Loucy (cell line): ENCODE measurements around the gene PPARGC1A.

Experiments
- H2AFZ ChIP-seq: fragments of 200-600 bp; sonication (generic); 2 replicates; pipeline ENCODE4 v1.6.0; 2016; ENCODE audit warnings: antibody characterized with exemption, mild to moderate bottlenecking, low read length, moderate library complexity
- H3F3A ChIP-seq: fragments of 200-600 bp; 2 replicates; pipeline ENCODE4 v1.6.0; 2016; ENCODE audit warnings: antibody characterized with exemption, low read depth, mild to moderate bottlenecking
- H3K27me3 ChIP-seq: fragments of 200-600 bp; sonication (generic); 2 replicates; pipeline ENCODE4 v1.6.1; 2014; ENCODE audit warnings: low read length, mild to moderate bottlenecking; ENCODE audit not compliant: insufficient read depth, poor library complexity, severe bottlenecking
- H3K36me3 ChIP-seq: fragments of 200-600 bp; sonication (generic); 2 replicates; pipeline ENCODE4 v1.6.1; 2016; ENCODE audit warnings: low read length; ENCODE audit not compliant: insufficient read depth
- H3K4me1 ChIP-seq: fragments of 200-600 bp; sonication (generic); 2 replicates; pipeline ENCODE4 v1.5.1; 2014; ENCODE audit warnings: low read length, mild to moderate bottlenecking; ENCODE audit not compliant: insufficient read depth, poor library complexity, severe bottlenecking
- H3K4me2 ChIP-seq: fragments of 200-600 bp; sonication (generic); 2 replicates; pipeline ENCODE4 v1.6.0; 2014; ENCODE audit warnings: antibody characterized with exemption, low read length, low read depth, mild to moderate bottlenecking; ENCODE audit not compliant: poor library complexity, severe bottlenecking
- H3K4me3 ChIP-seq: fragments of 200-600 bp; sonication (generic); 2 replicates; pipeline ENCODE4 v1.5.1; 2014; ENCODE audit warnings: low read length, mild to moderate bottlenecking, mixed read lengths; ENCODE audit not compliant: poor library complexity, severe bottlenecking
- H3K79me2 ChIP-seq: fragments of 200-600 bp; sonication (generic); 2 replicates; pipeline ENCODE4 v1.6.1; 2014; ENCODE audit warnings: low read length; ENCODE audit not compliant: insufficient read depth
- H3K9ac ChIP-seq: fragments of 200-600 bp; sonication (generic); 2 replicates; pipeline ENCODE4 v1.6.0; 2014; ENCODE audit warnings: mild to moderate bottlenecking, low read depth, low read length, moderate library complexity; ENCODE audit not compliant: poor library complexity, severe bottlenecking
- H3K9me2 ChIP-seq: fragments of 200-600 bp; sonication (generic); replicated peaks from 2 replicates; pipeline ENCODE4 v1.6.1; 2016; ENCODE audit warnings: low read depth, low read length, mixed read lengths
- H3K9me3 ChIP-seq: fragments of 200-600 bp; sonication (generic); 2 replicates; pipeline ENCODE4 v1.6.1; 2014; ENCODE audit warnings: mild to moderate bottlenecking, antibody characterized with exemption, low read length, low read depth; ENCODE audit not compliant: insufficient read depth
- H4K20me1 ChIP-seq: fragments of 200-600 bp; sonication (generic); 2 replicates; pipeline ENCODE4 v1.6.0; 2014; ENCODE audit warnings: antibody characterized with exemption, low read length, mild to moderate bottlenecking; ENCODE audit not compliant: insufficient read depth, poor library complexity, severe bottlenecking
- EZH2phosphoT487 ChIP-seq: fragments of 200-600 bp; IDR thresholded peaks from 2 replicates; pipeline ENCODE4 v1.6.1; 2018; ENCODE audit warnings: antibody characterized with exemption, mild to moderate bottlenecking, moderate library complexity, borderline replicate concordance
- TF ChIP-seq, protein P1 (sequence below): fragments of 200-600 bp; sonication (generic); conservative IDR thresholded peaks from 2 replicates; pipeline ENCODE4 v1.5.1; 2014; ENCODE audit warnings: mild to moderate bottlenecking, antibody characterized with exemption, low read length

Gene PPARGC1A

DNA sequence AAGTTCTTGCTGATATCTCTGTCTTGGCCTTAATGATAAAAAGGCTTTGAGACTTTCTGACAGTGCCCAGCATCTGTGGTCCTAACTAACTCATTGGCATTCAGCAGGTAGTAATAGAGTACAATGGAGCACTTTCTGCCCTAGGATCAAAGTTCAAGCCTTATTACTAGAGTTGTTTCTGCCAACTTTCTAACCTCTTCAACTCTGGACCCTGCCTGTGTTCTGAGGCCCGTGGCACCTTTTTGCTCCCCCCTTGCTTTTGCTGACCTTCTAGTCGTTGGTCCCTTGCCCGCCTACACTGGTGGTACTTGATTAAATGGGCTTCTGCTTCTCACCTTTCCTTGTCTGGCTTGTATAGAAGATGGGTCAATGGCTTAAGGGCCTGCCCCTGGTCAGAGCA, 126.3 kb downstream of the PPARGC1A start:
- Histone ChIP-seq H3F3A (no peaks in the 10 kb centered on the region), H3K9me2 (no peaks in the 10 kb centered on the region), H3K4me3 (no peak overlapping the region), H4K20me1 (no peaks in the 10 kb centered on the region), H2AFZ (no peak overlapping the region), H3K9ac (no peak overlapping the region), H3K27me3 (no peaks in the 10 kb centered on the region), H3K4me1 (no peaks in the 10 kb centered on the region), H3K36me3 (no peaks in the 10 kb centered on the region), H3K4me2 (no peak overlapping the region), H3K9me3 (no peaks in the 10 kb centered on the region), H3K79me2 (no peaks in the 10 kb centered on the region)
- TF ChIP-seq, protein P1, sequence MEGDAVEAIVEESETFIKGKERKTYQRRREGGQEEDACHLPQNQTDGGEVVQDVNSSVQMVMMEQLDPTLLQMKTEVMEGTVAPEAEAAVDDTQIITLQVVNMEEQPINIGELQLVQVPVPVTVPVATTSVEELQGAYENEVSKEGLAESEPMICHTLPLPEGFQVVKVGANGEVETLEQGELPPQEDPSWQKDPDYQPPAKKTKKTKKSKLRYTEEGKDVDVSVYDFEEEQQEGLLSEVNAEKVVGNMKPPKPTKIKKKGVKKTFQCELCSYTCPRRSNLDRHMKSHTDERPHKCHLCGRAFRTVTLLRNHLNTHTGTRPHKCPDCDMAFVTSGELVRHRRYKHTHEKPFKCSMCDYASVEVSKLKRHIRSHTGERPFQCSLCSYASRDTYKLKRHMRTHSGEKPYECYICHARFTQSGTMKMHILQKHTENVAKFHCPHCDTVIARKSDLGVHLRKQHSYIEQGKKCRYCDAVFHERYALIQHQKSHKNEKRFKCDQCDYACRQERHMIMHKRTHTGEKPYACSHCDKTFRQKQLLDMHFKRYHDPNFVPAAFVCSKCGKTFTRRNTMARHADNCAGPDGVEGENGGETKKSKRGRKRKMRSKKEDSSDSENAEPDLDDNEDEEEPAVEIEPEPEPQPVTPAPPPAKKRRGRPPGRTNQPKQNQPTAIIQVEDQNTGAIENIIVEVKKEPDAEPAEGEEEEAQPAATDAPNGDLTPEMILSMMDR = no peak
- no peak for TF ChIP-seq EZH2phosphoT487

DNA sequence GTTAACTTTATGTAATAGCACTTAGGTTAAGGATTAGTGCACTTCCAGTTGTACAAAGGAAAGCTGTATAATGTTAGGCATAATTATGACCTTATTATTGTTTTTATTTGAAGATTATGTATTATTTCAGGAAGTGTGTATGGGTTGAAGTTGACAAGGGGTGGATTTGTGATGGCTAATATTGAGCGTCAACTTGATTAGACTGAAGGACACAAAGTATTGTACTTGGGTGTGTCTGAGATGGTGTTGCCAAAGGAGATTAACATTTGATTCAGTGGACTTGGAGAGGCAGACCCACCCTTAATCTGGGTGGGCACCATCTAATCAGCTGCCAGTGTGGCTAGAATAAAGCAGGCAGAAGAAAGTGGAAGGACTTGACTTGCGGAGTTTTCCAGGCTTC, 127.3 kb downstream of the PPARGC1A start:
- Histone ChIP-seq H3K4me2 (no peak overlapping the region), H3K9me2 (no peaks in the 10 kb centered on the region), H3K27me3 (no peaks in the 10 kb centered on the region), H3K79me2 (no peaks in the 10 kb centered on the region), H3K4me3 (no peak overlapping the region), H3K9me3 (no peaks in the 10 kb centered on the region), H3K9ac (no peak overlapping the region), H4K20me1 (no peaks in the 10 kb centered on the region), H3K36me3 (no peaks in the 10 kb centered on the region), H3F3A (no peaks in the 10 kb centered on the region), H3K4me1 (no peaks in the 10 kb centered on the region), H2AFZ (no peak overlapping the region)
- no peak for TF ChIP-seq EZH2phosphoT487
- TF ChIP-seq, protein P1 = no peak

DNA sequence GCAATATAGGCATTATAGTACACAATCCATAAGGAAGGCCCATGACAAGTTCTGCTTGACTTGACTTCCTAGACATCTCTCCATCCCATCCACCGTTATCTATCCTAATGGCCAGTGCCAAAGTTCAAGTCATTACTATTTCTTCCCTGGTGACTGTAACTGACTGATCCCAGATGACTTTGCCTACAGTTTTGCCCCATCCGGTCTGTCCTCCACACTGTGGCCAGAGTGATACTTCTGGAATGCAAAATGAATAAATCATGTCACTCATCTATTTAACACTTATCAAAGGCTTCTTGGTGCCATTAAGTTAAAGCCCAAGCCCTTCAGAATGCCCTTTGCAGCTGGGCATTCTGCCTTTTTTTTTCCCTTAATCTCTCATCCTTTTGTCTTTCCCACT, 130.8 kb downstream of the PPARGC1A start:
- H3K4me3 ChIP-seq = no peak overlapping the region
- TF ChIP-seq, protein P1 = no peak
- no peak for TF ChIP-seq EZH2phosphoT487
- no peaks in the 10 kb centered on the region for H3F3A ChIP-seq
- no peaks in the 10 kb centered on the region for H3K9me3 ChIP-seq
- H2AFZ ChIP-seq = no peak overlapping the region
- H3K27me3 ChIP-seq = no peaks in the 10 kb centered on the region
- no peak overlapping the region for H3K9ac ChIP-seq
- no peaks in the 10 kb centered on the region for H4K20me1 ChIP-seq
- H3K4me1 ChIP-seq = no peaks in the 10 kb centered on the region
- H3K79me2 ChIP-seq = no peaks in the 10 kb centered on the region
- H3K9me2 ChIP-seq = no peaks in the 10 kb centered on the region
- H3K36me3 ChIP-seq = no peaks in the 10 kb centered on the region
- no peak overlapping the region for H3K4me2 ChIP-seq
